PFSK-1 (cell line): ENCODE results near the gene CD8B. TPM values are rescaled to one million over a fixed set of nuclear protein-coding genes. Genes with fewer than 3 reads are reported as not detected.
"Not testable (repeated sequence)": the region's sequence is repeated elsewhere in the genome, so short reads cannot be mapped to it uniquely, and the experiment has no call there.

Source experiments
- FOXP2 ChIP-seq: optimal IDR thresholded peaks from 2 replicates; pipeline ENCODE3; 2011; ENCODE audit warnings: borderline replicate concordance, control low read depth, inconsistent platforms; ENCODE audit not compliant: insufficient read depth; ENCODE audit errors: extremely low read length, extremely low read depth
- POLR2AphosphoS5 ChIP-seq: IDR thresholded peaks from 2 replicates; pipeline ENCODE4 v1.6.1; 2012; ENCODE audit warnings: low read depth, mild to moderate bottlenecking, control low read depth, low read length, moderate library complexity
- SIN3A ChIP-seq: IDR thresholded peaks from 2 replicates; pipeline ENCODE4 v1.6.1; 2012; ENCODE audit warnings: mild to moderate bottlenecking, low read length, moderate library complexity, borderline replicate concordance; ENCODE audit not compliant: insufficient read depth
- TAF1 ChIP-seq: IDR thresholded peaks from 2 replicates; pipeline ENCODE4 v1.6.1; 2012; ENCODE audit warnings: low read length, control low read depth, borderline replicate concordance; ENCODE audit not compliant: insufficient read depth
- polyA plus RNA-seq: library from polyadenylated mRNA; unstranded; fragments of >200 nt; gene quantifications from one replicate; pipeline ENCODE4 v1.2.1, GENCODE V29; 2012; ENCODE audit warnings: low read depth, missing spikeins; ENCODE audit not compliant: insufficient read length
- TF ChIP-seq, protein P1 (sequence below), 2 experiments: IDR thresholded peaks; 2 replicates each; pipeline versions ENCODE4 v1.6.1 to v1.8.0; 2011 to 2012; ENCODE audit warnings: low read depth in 2 of 2, low read length in 2 of 2, control low read depth in 1 of 2, inconsistent platforms in 1 of 2, mild to moderate bottlenecking in 1 of 2, moderate library complexity in 1 of 2; ENCODE audit not compliant: insufficient read depth in 1 of 2

Gene CD8B
- not detected for polyA plus RNA-seq

DNA sequence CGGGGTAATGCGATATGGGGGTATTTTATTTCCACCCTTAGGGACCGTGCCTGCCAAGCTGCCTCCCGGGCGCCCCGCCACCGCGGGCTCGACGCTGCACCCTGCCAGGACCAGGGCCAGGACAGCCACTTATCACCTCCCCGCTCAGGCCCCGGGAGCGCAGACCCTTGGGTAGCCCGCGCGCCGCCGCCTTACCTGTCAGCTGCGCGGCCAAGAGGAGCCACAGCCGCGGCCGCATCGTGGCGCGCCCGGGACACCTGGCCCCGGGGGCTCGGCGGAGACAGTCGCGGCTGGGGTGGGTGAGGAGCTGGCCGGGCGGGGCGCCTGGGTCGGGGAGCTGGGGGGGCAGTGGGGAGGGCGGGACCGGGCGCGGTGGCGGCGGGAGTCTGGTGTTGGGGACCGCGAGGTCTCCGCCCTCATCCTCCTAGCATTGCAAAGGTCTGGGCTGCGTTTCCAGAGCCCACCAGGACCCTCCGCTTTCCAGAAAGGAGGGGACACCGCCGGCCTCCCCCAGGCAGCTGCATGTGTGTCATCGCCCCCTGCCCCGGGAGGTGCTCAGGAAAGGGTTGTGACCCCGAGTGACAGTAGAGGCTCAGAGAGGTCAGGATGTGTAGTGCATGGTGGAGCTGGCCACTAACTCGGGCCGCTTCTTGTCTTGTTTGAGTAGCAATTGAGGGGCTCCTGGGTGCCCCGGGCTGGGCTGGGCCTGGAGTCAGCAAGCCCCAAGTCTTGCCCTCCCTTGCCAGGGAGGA is at the start of gene CD8B:
Gene CD8B (minus strand): TSS at position 259 of the 752 bp plus-strand sequence. CDS start 21 bp downstream, at position 238.
- not testable (repeated sequence) for TF ChIP-seq FOXP2, SIN3A
- TF ChIP-seq, protein P1, sequence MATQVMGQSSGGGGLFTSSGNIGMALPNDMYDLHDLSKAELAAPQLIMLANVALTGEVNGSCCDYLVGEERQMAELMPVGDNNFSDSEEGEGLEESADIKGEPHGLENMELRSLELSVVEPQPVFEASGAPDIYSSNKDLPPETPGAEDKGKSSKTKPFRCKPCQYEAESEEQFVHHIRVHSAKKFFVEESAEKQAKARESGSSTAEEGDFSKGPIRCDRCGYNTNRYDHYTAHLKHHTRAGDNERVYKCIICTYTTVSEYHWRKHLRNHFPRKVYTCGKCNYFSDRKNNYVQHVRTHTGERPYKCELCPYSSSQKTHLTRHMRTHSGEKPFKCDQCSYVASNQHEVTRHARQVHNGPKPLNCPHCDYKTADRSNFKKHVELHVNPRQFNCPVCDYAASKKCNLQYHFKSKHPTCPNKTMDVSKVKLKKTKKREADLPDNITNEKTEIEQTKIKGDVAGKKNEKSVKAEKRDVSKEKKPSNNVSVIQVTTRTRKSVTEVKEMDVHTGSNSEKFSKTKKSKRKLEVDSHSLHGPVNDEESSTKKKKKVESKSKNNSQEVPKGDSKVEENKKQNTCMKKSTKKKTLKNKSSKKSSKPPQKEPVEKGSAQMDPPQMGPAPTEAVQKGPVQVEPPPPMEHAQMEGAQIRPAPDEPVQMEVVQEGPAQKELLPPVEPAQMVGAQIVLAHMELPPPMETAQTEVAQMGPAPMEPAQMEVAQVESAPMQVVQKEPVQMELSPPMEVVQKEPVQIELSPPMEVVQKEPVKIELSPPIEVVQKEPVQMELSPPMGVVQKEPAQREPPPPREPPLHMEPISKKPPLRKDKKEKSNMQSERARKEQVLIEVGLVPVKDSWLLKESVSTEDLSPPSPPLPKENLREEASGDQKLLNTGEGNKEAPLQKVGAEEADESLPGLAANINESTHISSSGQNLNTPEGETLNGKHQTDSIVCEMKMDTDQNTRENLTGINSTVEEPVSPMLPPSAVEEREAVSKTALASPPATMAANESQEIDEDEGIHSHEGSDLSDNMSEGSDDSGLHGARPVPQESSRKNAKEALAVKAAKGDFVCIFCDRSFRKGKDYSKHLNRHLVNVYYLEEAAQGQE (IDR thresholded peaks at IDR 0.05; ENCODE audit: insufficient read depth in 1 of 2, low read depth in 2 of 2, low read length in 2 of 2): not testable (repeated sequence)

DNA sequence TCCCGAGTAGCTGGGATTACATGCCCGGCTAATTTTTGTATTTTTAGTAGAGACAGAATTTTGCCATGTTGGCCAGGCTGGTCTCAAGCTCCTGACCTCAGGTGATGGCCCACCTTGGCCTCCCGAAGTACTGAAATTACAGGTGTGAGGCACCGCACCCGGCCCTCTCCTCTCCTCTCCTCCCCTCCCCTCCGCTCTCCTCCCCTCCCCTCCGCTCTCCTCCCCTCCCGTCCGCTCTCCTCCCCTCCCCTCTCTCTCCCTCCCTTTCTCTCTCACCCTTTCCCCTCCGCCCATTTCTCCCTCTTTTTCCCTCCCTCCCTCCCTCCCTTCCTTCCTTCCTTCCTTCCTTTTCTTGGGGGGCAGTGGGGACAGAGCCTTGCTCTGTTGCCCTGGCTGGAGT is 28.4 kb downstream of the CD8B start:
- TF ChIP-seq POLR2AphosphoS5 (no peak), FOXP2 (no peak), SIN3A (no peak), TAF1 (no peak)

- TF ChIP-seq, protein P1 (IDR thresholded peaks at IDR 0.05; ENCODE audit: insufficient read depth in 1 of 2, low read depth in 2 of 2, low read length in 2 of 2): no peak
- no peak for TF ChIP-seq SIN3A
Observed at GRCh38 chr2:86832334-86833096, 29.2 kb downstream of the CD8B start.

GRCh38 chr2:86831537-86831936 is 30.1 kb downstream of the CD8B start:
- no peak for TF ChIP-seq FOXP2
- no peak for TF ChIP-seq SIN3A
- TF ChIP-seq, protein P1 (IDR thresholded peaks at IDR 0.05; ENCODE audit: insufficient read depth in 1 of 2, low read depth in 2 of 2, low read length in 2 of 2): no peak
- TF ChIP-seq POLR2AphosphoS5: no peak
- TF ChIP-seq TAF1: no peak

GRCh38 chr2:86826951-86827350 is 34.7 kb downstream of the CD8B start:
- TF ChIP-seq FOXP2 (no peak), SIN3A (no peak), POLR2AphosphoS5 (no peak), TAF1 (no peak)
- TF ChIP-seq, protein P1 (IDR thresholded peaks at IDR 0.05; ENCODE audit: insufficient read depth in 1 of 2, low read depth in 2 of 2, low read length in 2 of 2): no peak
